ENCODE measurements around the gene FAM135A. TPM values are rescaled to one million over a fixed set of nuclear protein-coding genes. Genes with fewer than 3 reads are reported as not detected.

Gene FAM135A
- total and polyA plus RNA-seq, 2 donors (not counting 1 experiment from before 2014, with no cell fraction given): 3.9 to 30.6 TPM

- Mint-ChIP-seq H3K4me3 (no peak overlapping the region), H3K27ac (no peak overlapping the region), H3K4me1 (no peaks in the 10 kb centered on the region), H3K9me3 (ENCODE audit: insufficient read depth) (no peaks in the 10 kb centered on the region), H3K27me3 (peaks cover 57% of the 10 kb centered on the region)
- intact Hi-C loops (cut with micrococcal nuclease): no loop called here
- Histone ChIP-seq H3K4me1 (ENCODE audit: control insufficient read depth in 2 of 2, insufficient read depth in 2 of 2, low read length in 2 of 2) (no peaks in the 10 kb centered on the region), H3K36me3 (replicated peaks in 1 of 2; ENCODE audit: control extremely low read depth in 1 of 2, control insufficient read depth in 1 of 2, extremely low read depth in 1 of 2, insufficient read depth in 2 of 2, low read length in 1 of 2) (no peaks in the 10 kb centered on the region), H3K27ac (ENCODE audit: low read length in 2 of 2) (no peak overlapping the region), H2AFZ (ENCODE audit: insufficient read depth, low read depth, low read length, poor library complexity, severe bottlenecking) (no peak overlapping the region), H3K9me3 (ENCODE audit: control extremely low read depth in 1 of 3, control insufficient read depth in 2 of 3, insufficient read depth in 1 of 3, low read length in 2 of 3) (no peaks in the 10 kb centered on the region), H3K79me2 (ENCODE audit: control insufficient read depth, insufficient read depth, low read length) (no peaks in the 10 kb centered on the region), H3K27me3 (replicated peaks in 1 of 4; ENCODE audit: control extremely low read depth in 1 of 4, control insufficient read depth in 3 of 4, insufficient read depth in 4 of 4, low read length in 3 of 4) (peaks cover 0 to 10% (median 6%) of the 10 kb centered on the region in 4 experiments), H4K20me1 (ENCODE audit: control insufficient read depth, insufficient read depth, low read length, poor library complexity, severe bottlenecking) (no peaks in the 10 kb centered on the region), H3K4me3 (ENCODE audit: control extremely low read depth in 1 of 5, extremely low read depth in 1 of 5, insufficient read depth in 1 of 5, low read depth in 2 of 5, low read length in 4 of 5) (no peak overlapping the region), H3K9ac (ENCODE audit: low read length) (no peak overlapping the region), H3K4me2 (replicated peaks; ENCODE audit: low read depth, low read length, poor library complexity, severe bottlenecking) (no peak overlapping the region)
- TF ChIP-seq EZH2 (IDR thresholded peaks at IDR 0.05; ENCODE audit: borderline replicate concordance, insufficient read depth, low read depth, low read length, poor library complexity, severe bottlenecking): no peak
- TF ChIP-seq CTCF (IDR thresholded peaks at IDR 0.05): no peak
- DNase-seq: no peak
- ChIA-PET CTCF (no interaction called here), POLR2A (no interaction called here)
- no peak for ATAC-seq (ENCODE audit: low read depth)
Measured at GRCh38 chr6:70395301-70395672, 18.0 kb upstream of the FAM135A start.

GRCh38 chr6:70396163-70396562, 17.1 kb upstream of the FAM135A start:
- POLR2A ChIA-PET: no interaction called here
- no peak overlapping the region for H2AFZ ChIP-seq (ENCODE audit: insufficient read depth, low read depth, low read length, poor library complexity, severe bottlenecking)

More at GRCh38 chr6:70396163-70396562, 17.1 kb upstream of the FAM135A start:
- Mint-ChIP-seq H3K9me3 (ENCODE audit: insufficient read depth) (no peaks in the 10 kb centered on the region), H3K27me3 (peaks cover 56% of the 10 kb centered on the region), H3K27ac (no peak overlapping the region), H3K4me3 (no peak overlapping the region), H3K4me1 (no peaks in the 10 kb centered on the region)
- intact Hi-C loops (cut with micrococcal nuclease): no loop called here
- Histone ChIP-seq H3K27me3 (replicated peaks in 1 of 4; ENCODE audit: control extremely low read depth in 1 of 4, control insufficient read depth in 3 of 4, insufficient read depth in 4 of 4, low read length in 3 of 4) (peaks cover 0 to 9% (median 5%) of the 10 kb centered on the region in 4 experiments), H3K36me3 (replicated peaks in 1 of 2; ENCODE audit: control extremely low read depth in 1 of 2, control insufficient read depth in 1 of 2, extremely low read depth in 1 of 2, insufficient read depth in 2 of 2, low read length in 1 of 2) (no peaks in the 10 kb centered on the region), H3K79me2 (ENCODE audit: control insufficient read depth, insufficient read depth, low read length) (no peaks in the 10 kb centered on the region), H3K27ac (ENCODE audit: low read length in 2 of 2) (no peak overlapping the region), H3K4me2 (replicated peaks; ENCODE audit: low read depth, low read length, poor library complexity, severe bottlenecking) (no peak overlapping the region), H3K4me1 (ENCODE audit: control insufficient read depth in 2 of 2, insufficient read depth in 2 of 2, low read length in 2 of 2) (no peaks in the 10 kb centered on the region), H3K4me3 (ENCODE audit: control extremely low read depth in 1 of 5, extremely low read depth in 1 of 5, insufficient read depth in 1 of 5, low read depth in 2 of 5, low read length in 4 of 5) (no peak overlapping the region), H3K9ac (ENCODE audit: low read length) (no peak overlapping the region), H3K9me3 (ENCODE audit: control extremely low read depth in 1 of 3, control insufficient read depth in 2 of 3, insufficient read depth in 1 of 3, low read length in 2 of 3) (no peaks in the 10 kb centered on the region), H4K20me1 (ENCODE audit: control insufficient read depth, insufficient read depth, low read length, poor library complexity, severe bottlenecking) (no peaks in the 10 kb centered on the region)
- WGBS (ENCODE audit: insufficient coverage): no CpG with 5 or more reads among the region's 1 CpG
- DNase-seq (no peak), ATAC-seq (ENCODE audit: low read depth) (no peak)
- TF ChIP-seq CTCF (IDR thresholded peaks at IDR 0.05) (no peak), EZH2 (IDR thresholded peaks at IDR 0.05; ENCODE audit: borderline replicate concordance, insufficient read depth, low read depth, low read length, poor library complexity, severe bottlenecking) (no peak)
- CTCF ChIA-PET: no interaction called here

Measured in B cell (primary cell).